ENCODE results near the gene ZNF440.
A peak's percentile ranks its signal among the peaks of the same experiment; 100 is the strongest.
"Not testable (repeated sequence)": the region's sequence is repeated elsewhere in the genome, so short reads cannot be mapped to it uniquely, and the experiment has no call there.

The ZNF440 gene

GRCh38 chr19:11814029-11814699 is at the start of gene ZNF440:
Gene ZNF440 (plus strand): TSS chr19:11814273. CDS start chr19:11814448, 175 bp downstream.
- peak; percentile 65 to 77 (median 68) for DNase-seq

- peak; percentile 79 to 92 (median 86) for DNase-seq
Observed at GRCh38 chr19:11766597-11767591, 47.2 kb upstream of the ZNF440 start, which contains the start of gene ZNF441. Gene ZNF441 (plus strand): TSS chr19:11767000. CDS start chr19:11767194, 194 bp downstream.

GRCh38 chr19:11767633-11768133 is 46.4 kb upstream of the ZNF440 start:
- peak in 1 of 4 experiments; percentile 0 for DNase-seq

GRCh38 chr19:11769995-11770394 is 44.1 kb upstream of the ZNF440 start:
- no peak for DNase-seq

- DNase-seq = not testable (repeated sequence)
Observed at GRCh38 chr19:11771520-11771919, 42.6 kb upstream of the ZNF440 start.

GRCh38 chr19:11776669-11777068 is 37.4 kb upstream of the ZNF440 start:
- DNase-seq = not testable (repeated sequence)

GRCh38 chr19:11780431-11781020 is 33.5 kb upstream of the ZNF440 start:
- no peak for DNase-seq

- DNase-seq = no peak
Observed at GRCh38 chr19:11781295-11782057, 32.6 kb upstream of the ZNF440 start.

- DNase-seq = no peak
Observed at GRCh38 chr19:11783767-11784166, 30.3 kb upstream of the ZNF440 start.

GRCh38 chr19:11784356-11784755 is 29.7 kb upstream of the ZNF440 start:
- no peak for DNase-seq

GRCh38 chr19:11787536-11787935 is 26.5 kb upstream of the ZNF440 start:
- no peak for DNase-seq

- DNase-seq = no peak
Observed at GRCh38 chr19:11792942-11793341, 21.1 kb upstream of the ZNF440 start.

GRCh38 chr19:11797491-11797890 is 16.6 kb upstream of the ZNF440 start:
- peak; percentile 15 to 55 (median 38) for DNase-seq

- DNase-seq = peak; percentile 47 to 81 (median 60)
Observed at GRCh38 chr19:11798391-11799330, 15.4 kb upstream of the ZNF440 start, which contains the start of gene ZNF491. Gene ZNF491 (plus strand): TSS chr19:11798523. CDS start chr19:11805954, 7,431 bp downstream.

GRCh38 chr19:11806354-11807098 is 7.5 kb upstream of the ZNF440 start:
- no peak for DNase-seq

- DNase-seq = no peak
Observed at GRCh38 chr19:11807099-11807380, 7.0 kb upstream of the ZNF440 start.

GRCh38 chr19:11813703-11814028 is 407 bp upstream of the ZNF440 start:
- no peak for DNase-seq

GRCh38 chr19:11814700-11815035 is 595 bp downstream of the ZNF440 start:
- no peak for DNase-seq

GRCh38 chr19:11821474-11822109 is 7.5 kb downstream of the ZNF440 start:
- DNase-seq = no peak
